PC-3 (cell line): ENCODE results near the gene KIF1C.

Experiments used
- CTCF ChIP-seq: fragments of 300-600 bp; sonication (generic); conservative IDR thresholded peaks from 2 replicates; pipeline ENCODE4 v1.5.1; 2017; ENCODE audit warnings: antibody characterized with exemption, low read depth, mild to moderate bottlenecking, low read length
- EZH2 ChIP-seq: fragments of 300-600 bp; sonication (generic); IDR thresholded peaks from one replicate; pipeline ENCODE4 v1.6.1; 2017; ENCODE audit warnings: antibody characterized with exemption, mild to moderate bottlenecking, low read length; ENCODE audit not compliant: unreplicated experiment
- EZH2phosphoT487 ChIP-seq: fragments of 300-600 bp; sonication (generic); IDR thresholded peaks from 2 replicates; pipeline ENCODE4 v1.6.1; 2018; ENCODE audit warnings: mild to moderate bottlenecking, antibody characterized with exemption, low read length, borderline replicate concordance

GRCh38 chr17:5045496-5045895 lies 47.7 kb downstream of the KIF1C start:
- no peak for TF ChIP-seq CTCF
- TF ChIP-seq EZH2, result no peak
- no peak for TF ChIP-seq EZH2phosphoT487
